B cell (primary cell): ENCODE data around the gene CTCFL. TPM values are rescaled to one million over a fixed set of nuclear protein-coding genes. Genes with fewer than 3 reads are reported as not detected.
A peak's percentile ranks its signal among the peaks of the same experiment; 100 is the strongest.

Experiments
- ATAC-seq: fragments of 200-7000 bp; cut with Tn5 transposase; one replicate; pipeline ENCODE4 v1.10.0; 2021; ENCODE audit warnings: low read depth, mild to moderate bottlenecking, moderate number of reproducible peaks, moderate library complexity
- CTCF ChIA-PET: fragments of 350-600 bp; sonication (Branson Sonifier 250); formaldehyde crosslinking; loops from one replicate; lab custom pipeline; 2021; ENCODE audit warnings: antibody characterized with exemption, inconsistent platforms; lab: Charles Lee
- POLR2A ChIA-PET: fragments of 350-600 bp; sonication (Branson Sonifier 250); formaldehyde crosslinking; loops from one replicate; lab custom pipeline; 2021; ENCODE audit warnings: antibody characterized with exemption; lab: Charles Lee
- DNase-seq: peaks from one replicate; pipeline ENCODE4 v3.0.0; 2013
- H2AFZ ChIP-seq: 2 replicates; pipeline ENCODE4 v1.6.1; 2012; ENCODE audit warnings: mild to moderate bottlenecking, low read depth, low read length; ENCODE audit not compliant: insufficient read depth, poor library complexity, severe bottlenecking
- H3K27ac ChIP-seq, 2 donors: 1 replicate in 1 of 2; 2 replicates in 1 of 2; pipeline ENCODE4 v1.5.1; 2012 to 2013; ENCODE audit warnings: low read length in 2 of 2, mild to moderate bottlenecking in 2 of 2, moderate library complexity in 1 of 2
- H3K27me3 ChIP-seq, 4 experiments: fragments of 200-600 bp in 1 of 4; sonication (generic) in 1 of 4; replicated peaks in 1 of 4; 1 replicate in 2 of 4; 2 replicates in 2 of 4; pipeline versions ENCODE4 v1.6.1 to v1.7.0; 2013 to 2016; ENCODE audit warnings: low read length in 3 of 4, mild to moderate bottlenecking in 2 of 4, mixed read lengths in 1 of 4, moderate library complexity in 1 of 4; ENCODE audit not compliant: insufficient read depth in 4 of 4, control insufficient read depth in 3 of 4; ENCODE audit errors: control extremely low read depth in 1 of 4
- H3K36me3 ChIP-seq, 2 experiments: replicated peaks in 1 of 2; 1 replicate in 1 of 2; 2 replicates in 1 of 2; pipeline versions ENCODE4 v1.6.1 to v1.7.1; 2013; ENCODE audit warnings: low read length in 1 of 2; ENCODE audit not compliant: insufficient read depth in 2 of 2, control insufficient read depth in 1 of 2; ENCODE audit errors: control extremely low read depth in 1 of 2, extremely low read depth in 1 of 2
- H3K4me1 ChIP-seq, 2 donors: fragments of 200-600 bp in 1 of 2; sonication (generic) in 1 of 2; 1 replicate in 1 of 2; 2 replicates in 1 of 2; pipeline versions ENCODE4 v1.5.1 to v1.6.1; 2013 to 2017; ENCODE audit warnings: low read length in 2 of 2; ENCODE audit not compliant: control insufficient read depth in 2 of 2, insufficient read depth in 2 of 2
- H3K4me2 ChIP-seq: replicated peaks from 2 replicates; pipeline ENCODE3; 2012; ENCODE audit warnings: mild to moderate bottlenecking, low read depth, low read length; ENCODE audit not compliant: poor library complexity, severe bottlenecking
- H3K4me3 ChIP-seq, 5 experiments: fragments of 200-600 bp in 1 of 5; sonication (generic) in 1 of 5; 1 replicate in 3 of 5; 2 replicates in 2 of 5; pipeline versions ENCODE4 v1.5.1 to v1.7.0; 2011 to 2016; ENCODE audit warnings: low read length in 4 of 5, mild to moderate bottlenecking in 4 of 5, low read depth in 2 of 5, control low read depth in 1 of 5, moderate library complexity in 1 of 5; ENCODE audit not compliant: insufficient read depth in 1 of 5; ENCODE audit errors: control extremely low read depth in 1 of 5, extremely low read depth in 1 of 5
- H3K79me2 ChIP-seq: fragments of 200-600 bp; sonication (generic); one replicate; pipeline ENCODE4 v1.6.0; 2016; ENCODE audit warnings: low read length; ENCODE audit not compliant: control insufficient read depth, insufficient read depth
- H3K9ac ChIP-seq: fragments of 200-600 bp; sonication (generic); 2 replicates; pipeline ENCODE4 v1.6.1; 2017; ENCODE audit warnings: mild to moderate bottlenecking, low read length, moderate library complexity
- H3K9me3 ChIP-seq, 3 donors: one replicate each; pipeline versions ENCODE4 v1.6.1 to v1.7.1; 2013; ENCODE audit warnings: low read length in 2 of 3; ENCODE audit not compliant: control insufficient read depth in 2 of 3, insufficient read depth in 1 of 3; ENCODE audit errors: control extremely low read depth in 1 of 3
- H4K20me1 ChIP-seq: 2 replicates; pipeline ENCODE4 v1.6.0; 2012; ENCODE audit warnings: mild to moderate bottlenecking, low read length; ENCODE audit not compliant: insufficient read depth, control insufficient read depth, poor library complexity, severe bottlenecking
- H3K27ac Mint-ChIP-seq: one replicate; pipeline ENCODE4 v1.8.0; 2021; ENCODE audit warnings: mixed read lengths
- H3K27me3 Mint-ChIP-seq: one replicate; pipeline ENCODE4 v1.8.0; 2021; ENCODE audit warnings: mixed read lengths
- H3K4me1 Mint-ChIP-seq: one replicate; pipeline ENCODE4 v1.8.0; 2021; ENCODE audit warnings: mixed read lengths
- H3K4me3 Mint-ChIP-seq: one replicate; pipeline ENCODE4 v1.8.0; 2021; ENCODE audit warnings: mixed read lengths
- H3K9me3 Mint-ChIP-seq: one replicate; pipeline ENCODE4 v1.8.0; 2022; ENCODE audit warnings: mixed read lengths; ENCODE audit not compliant: insufficient read depth
- EZH2 ChIP-seq: IDR thresholded peaks from 2 replicates; pipeline ENCODE4 v1.6.1; 2012; ENCODE audit warnings: borderline replicate concordance, low read depth, mild to moderate bottlenecking, moderate library complexity, low read length; ENCODE audit not compliant: insufficient read depth, poor library complexity, severe bottlenecking
- WGBS: methylation state at CpG from one replicate; pipeline ENCODE4 v1.1.5; 2013; ENCODE audit warnings: missing lambda C conversion rate; ENCODE audit not compliant: insufficient coverage; 5-methylcytosine and 5-hydroxymethylcytosine counted together
- intact Hi-C: fragments of 100-400 bp; cut with micrococcal nuclease; formaldehyde crosslinking; loops from one replicate; pipeline ENCODE4 v1.10.0; 2022
- polyA plus RNA-seq: library from polyadenylated mRNA; depleted of rRNA; stranded (reverse); fragments of >200 nt; gene quantifications from 2 replicates; pipeline ENCODE4 v1.2.3, GENCODE V29; 2012
- total RNA-seq, 2 donors: library from RNA; stranded (reverse); fragments of 120-200 nt in 1 of 2; gene quantifications; 1 replicate in 1 of 2; 2 replicates in 1 of 2; pipeline versions ENCODE4 v1.2.3 to v1.2.4, GENCODE V29; 2013 to 2022
- TF ChIP-seq, protein P1 (sequence below): fragments of 200-600 bp; IDR thresholded peaks from one replicate; pipeline ENCODE4 v1.8.0; 2022; ENCODE audit warnings: antibody characterized with exemption, mild to moderate bottlenecking

The CTCFL gene
- total and polyA plus RNA-seq, 2 donors (not counting 1 experiment from before 2014, with no cell fraction given) = not detected

DNA sequence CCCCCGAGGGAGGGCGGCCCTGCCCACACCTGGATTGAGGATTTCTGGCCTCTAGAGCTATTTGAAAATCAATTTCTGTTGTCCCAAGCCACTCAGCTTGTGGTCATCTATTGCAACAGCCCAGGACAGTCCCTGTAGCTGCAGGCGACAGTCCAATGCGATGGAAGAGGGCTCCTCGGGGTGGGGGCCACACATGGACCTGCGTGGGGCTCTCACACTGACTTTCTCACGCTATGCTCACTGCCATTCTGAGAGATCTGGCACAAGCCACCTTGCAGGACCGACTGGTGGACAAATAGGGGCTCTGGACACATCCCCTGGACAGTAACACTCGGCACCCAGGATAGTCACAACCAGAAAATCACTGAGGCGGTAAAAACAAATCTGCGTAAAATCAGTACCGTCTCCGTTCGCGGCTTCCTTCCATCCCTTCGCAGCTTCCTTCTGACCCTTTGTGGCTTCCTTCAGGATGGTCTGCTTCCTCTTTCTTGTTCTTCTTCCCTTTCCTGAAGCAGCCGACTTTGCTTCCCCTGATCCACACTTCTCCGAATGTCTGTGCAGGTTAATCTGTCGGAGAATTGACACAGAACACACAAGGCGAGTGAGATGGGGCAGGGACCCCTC is 21.8 kb downstream of the CTCFL start:
- H3K4me3 Mint-ChIP-seq = peak overlapping the region; percentile 71
- Histone ChIP-seq H3K27me3 (peaks cover 0 to 3% (median 0%) of the 10 kb centered on the region in 4 experiments), H3K9me3 (peaks cover 0 to 7% (median 0%) of the 10 kb centered on the region in 3 donors), H3K27ac (no peak overlapping the region), H2AFZ (no peak overlapping the region), H3K36me3 (no peaks in the 10 kb centered on the region), H3K4me1 (peaks cover 33 to 52% of the 10 kb centered on the region in 2 donors), H3K4me2 (peak overlapping the region; percentile 73), H3K9ac (peak overlapping the region; percentile 48), H4K20me1 (no peaks in the 10 kb centered on the region), H3K4me3 (peak overlapping the region in 2 of 5 experiments; percentile 9 to 34), H3K79me2 (no peaks in the 10 kb centered on the region)
- TF ChIP-seq, protein P1, sequence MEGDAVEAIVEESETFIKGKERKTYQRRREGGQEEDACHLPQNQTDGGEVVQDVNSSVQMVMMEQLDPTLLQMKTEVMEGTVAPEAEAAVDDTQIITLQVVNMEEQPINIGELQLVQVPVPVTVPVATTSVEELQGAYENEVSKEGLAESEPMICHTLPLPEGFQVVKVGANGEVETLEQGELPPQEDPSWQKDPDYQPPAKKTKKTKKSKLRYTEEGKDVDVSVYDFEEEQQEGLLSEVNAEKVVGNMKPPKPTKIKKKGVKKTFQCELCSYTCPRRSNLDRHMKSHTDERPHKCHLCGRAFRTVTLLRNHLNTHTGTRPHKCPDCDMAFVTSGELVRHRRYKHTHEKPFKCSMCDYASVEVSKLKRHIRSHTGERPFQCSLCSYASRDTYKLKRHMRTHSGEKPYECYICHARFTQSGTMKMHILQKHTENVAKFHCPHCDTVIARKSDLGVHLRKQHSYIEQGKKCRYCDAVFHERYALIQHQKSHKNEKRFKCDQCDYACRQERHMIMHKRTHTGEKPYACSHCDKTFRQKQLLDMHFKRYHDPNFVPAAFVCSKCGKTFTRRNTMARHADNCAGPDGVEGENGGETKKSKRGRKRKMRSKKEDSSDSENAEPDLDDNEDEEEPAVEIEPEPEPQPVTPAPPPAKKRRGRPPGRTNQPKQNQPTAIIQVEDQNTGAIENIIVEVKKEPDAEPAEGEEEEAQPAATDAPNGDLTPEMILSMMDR = no peak
- no peak for TF ChIP-seq EZH2
- ChIA-PET CTCF (interaction anchor here (0.7 to 2.2 kb wide), 5 partner anchors 10 to 708 kb away, joined by 3 to 15 read pairs (median 4); no protein-coding TSS in a partner anchor), POLR2A (interaction anchor here (0.5 to 1.5 kb wide), 3 partner anchors 105 to 968 kb away, joined by 3 to 4 read pairs (median 3); no protein-coding TSS in a partner anchor)
- ATAC-seq (peak; percentile 25), DNase-seq (peak; percentile 56)
- 26% methylated on average over 16 of the region's 20 CpGs for WGBS
- peaks cover 6% of the 10 kb centered on the region for H3K27me3 Mint-ChIP-seq
- H3K9me3 Mint-ChIP-seq = no peaks in the 10 kb centered on the region
- H3K4me1 Mint-ChIP-seq = peaks cover 50% of the 10 kb centered on the region
- intact Hi-C loops = no loop called here
- H3K27ac Mint-ChIP-seq = peak overlapping the region; percentile 50

GRCh38 chr20:57502336-57502700 is 22.6 kb downstream of the CTCFL start:
- CTCF ChIA-PET = interaction anchor here (0.5 to 1.9 kb wide), 3 partner anchors 49 to 709 kb away, joined by 3 to 6 read pairs (median 4); no protein-coding TSS in a partner anchor
- H3K79me2 ChIP-seq = no peaks in the 10 kb centered on the region
- H3K4me2 ChIP-seq = peak overlapping the region; percentile 73
- intact Hi-C loops = no loop called here
- peaks cover 34 to 49% of the 10 kb centered on the region in 2 donors for H3K4me1 ChIP-seq
- H4K20me1 ChIP-seq = no peaks in the 10 kb centered on the region
- POLR2A ChIA-PET = interaction anchor here (0.5 to 1.5 kb wide), 3 partner anchors 104 to 968 kb away, joined by 3 to 4 read pairs (median 3); no protein-coding TSS in a partner anchor
- peaks cover 0 to 7% (median 0%) of the 10 kb centered on the region in 3 donors for H3K9me3 ChIP-seq
- no peaks in the 10 kb centered on the region for H3K36me3 ChIP-seq
- 97% methylated on average over 6 of the region's 6 CpGs for WGBS
- H3K4me3 ChIP-seq = no peak overlapping the region
- DNase-seq (no peak), ATAC-seq (no peak)
- Mint-ChIP-seq H3K27me3 (peaks cover 8% of the 10 kb centered on the region), H3K9me3 (no peaks in the 10 kb centered on the region), H3K27ac (no peak overlapping the region), H3K4me3 (peak overlapping the region; percentile 27), H3K4me1 (peaks cover 50% of the 10 kb centered on the region)
- no peak overlapping the region for H3K9ac ChIP-seq
- H3K27ac ChIP-seq = no peak overlapping the region
- H3K27me3 ChIP-seq = peaks cover 0 to 3% (median 0%) of the 10 kb centered on the region in 4 experiments
- no peak for TF ChIP-seq EZH2
- TF ChIP-seq, protein P1 = no peak
- no peak overlapping the region for H2AFZ ChIP-seq
